ENCODE data around the gene CEP57.

The CEP57 gene

GRCh38 chr11:95789506-95790122 lies 684 bp upstream of the CEP57 start, which contains the start of gene FAM76B (continued):
- TF ChIP-seq, protein P1, sequence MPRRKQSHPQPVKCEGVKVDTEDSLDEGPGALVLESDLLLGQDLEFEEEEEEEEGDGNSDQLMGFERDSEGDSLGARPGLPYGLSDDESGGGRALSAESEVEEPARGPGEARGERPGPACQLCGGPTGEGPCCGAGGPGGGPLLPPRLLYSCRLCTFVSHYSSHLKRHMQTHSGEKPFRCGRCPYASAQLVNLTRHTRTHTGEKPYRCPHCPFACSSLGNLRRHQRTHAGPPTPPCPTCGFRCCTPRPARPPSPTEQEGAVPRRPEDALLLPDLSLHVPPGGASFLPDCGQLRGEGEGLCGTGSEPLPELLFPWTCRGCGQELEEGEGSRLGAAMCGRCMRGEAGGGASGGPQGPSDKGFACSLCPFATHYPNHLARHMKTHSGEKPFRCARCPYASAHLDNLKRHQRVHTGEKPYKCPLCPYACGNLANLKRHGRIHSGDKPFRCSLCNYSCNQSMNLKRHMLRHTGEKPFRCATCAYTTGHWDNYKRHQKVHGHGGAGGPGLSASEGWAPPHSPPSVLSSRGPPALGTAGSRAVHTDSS (tag by site-specific recombination; IDR thresholded peaks at IDR 0.05), result 0 out of 2 replicates have a peak, but pooled peaks have one; percentile 14
- TF ChIP-seq ZBTB8A (tag by site-specific recombination; IDR thresholded peaks at IDR 0.05) (peak; percentile 98), ZNF76 (tag by site-specific recombination; IDR thresholded peaks at IDR 0.05; ENCODE audit: borderline replicate concordance, low read depth) (peak; percentile 60; the same call in 1 of the 2 replicates), KLF1 (tag by site-specific recombination; IDR thresholded peaks at IDR 0.05) (peak; percentile 70; the same call in 1 of the 2 replicates), ZNF302 (tag by site-specific recombination; IDR thresholded peaks at IDR 0.05; ENCODE audit: low read depth) (no peak), KLF8 (tag by site-specific recombination; IDR thresholded peaks at IDR 0.05) (peak; percentile 91), KLF9 (tag by site-specific recombination; IDR thresholded peaks at IDR 0.05; ENCODE audit: low read depth) (peak; percentile 63), ZNF600 (tag by site-specific recombination; IDR thresholded peaks at IDR 0.05) (peak; percentile 29; the same call in 1 of the 2 replicates), ZEB2 (tag by site-specific recombination; IDR thresholded peaks at IDR 0.05) (peak; percentile 72)
- TF ChIP-seq, protein P2, sequence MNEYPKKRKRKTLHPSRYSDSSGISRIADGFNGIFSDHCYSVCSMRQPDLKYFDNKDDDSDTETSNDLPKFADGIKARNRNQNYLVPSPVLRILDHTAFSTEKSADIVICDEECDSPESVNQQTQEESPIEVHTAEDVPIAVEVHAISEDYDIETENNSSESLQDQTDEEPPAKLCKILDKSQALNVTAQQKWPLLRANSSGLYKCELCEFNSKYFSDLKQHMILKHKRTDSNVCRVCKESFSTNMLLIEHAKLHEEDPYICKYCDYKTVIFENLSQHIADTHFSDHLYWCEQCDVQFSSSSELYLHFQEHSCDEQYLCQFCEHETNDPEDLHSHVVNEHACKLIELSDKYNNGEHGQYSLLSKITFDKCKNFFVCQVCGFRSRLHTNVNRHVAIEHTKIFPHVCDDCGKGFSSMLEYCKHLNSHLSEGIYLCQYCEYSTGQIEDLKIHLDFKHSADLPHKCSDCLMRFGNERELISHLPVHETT (tag by site-specific recombination; IDR thresholded peaks at IDR 0.05), result no peak
- TF ChIP-seq, protein P3, sequence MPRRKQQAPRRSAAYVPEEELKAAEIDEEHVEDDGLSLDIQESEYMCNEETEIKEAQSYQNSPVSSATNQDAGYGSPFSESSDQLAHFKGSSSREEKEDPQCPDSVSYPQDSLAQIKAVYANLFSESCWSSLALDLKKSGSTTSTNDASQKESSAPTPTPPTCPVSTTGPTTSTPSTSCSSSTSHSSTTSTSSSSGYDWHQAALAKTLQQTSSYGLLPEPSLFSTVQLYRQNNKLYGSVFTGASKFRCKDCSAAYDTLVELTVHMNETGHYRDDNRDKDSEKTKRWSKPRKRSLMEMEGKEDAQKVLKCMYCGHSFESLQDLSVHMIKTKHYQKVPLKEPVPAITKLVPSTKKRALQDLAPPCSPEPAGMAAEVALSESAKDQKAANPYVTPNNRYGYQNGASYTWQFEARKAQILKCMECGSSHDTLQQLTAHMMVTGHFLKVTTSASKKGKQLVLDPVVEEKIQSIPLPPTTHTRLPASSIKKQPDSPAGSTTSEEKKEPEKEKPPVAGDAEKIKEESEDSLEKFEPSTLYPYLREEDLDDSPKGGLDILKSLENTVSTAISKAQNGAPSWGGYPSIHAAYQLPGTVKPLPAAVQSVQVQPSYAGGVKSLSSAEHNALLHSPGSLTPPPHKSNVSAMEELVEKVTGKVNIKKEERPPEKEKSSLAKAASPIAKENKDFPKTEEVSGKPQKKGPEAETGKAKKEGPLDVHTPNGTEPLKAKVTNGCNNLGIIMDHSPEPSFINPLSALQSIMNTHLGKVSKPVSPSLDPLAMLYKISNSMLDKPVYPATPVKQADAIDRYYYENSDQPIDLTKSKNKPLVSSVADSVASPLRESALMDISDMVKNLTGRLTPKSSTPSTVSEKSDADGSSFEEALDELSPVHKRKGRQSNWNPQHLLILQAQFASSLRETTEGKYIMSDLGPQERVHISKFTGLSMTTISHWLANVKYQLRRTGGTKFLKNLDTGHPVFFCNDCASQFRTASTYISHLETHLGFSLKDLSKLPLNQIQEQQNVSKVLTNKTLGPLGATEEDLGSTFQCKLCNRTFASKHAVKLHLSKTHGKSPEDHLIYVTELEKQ (tag by site-specific recombination; IDR thresholded peaks at IDR 0.05; ENCODE audit: borderline replicate concordance), result no peak; the same call in 1 of the 2 replicates
- TF ChIP-seq, protein P4, sequence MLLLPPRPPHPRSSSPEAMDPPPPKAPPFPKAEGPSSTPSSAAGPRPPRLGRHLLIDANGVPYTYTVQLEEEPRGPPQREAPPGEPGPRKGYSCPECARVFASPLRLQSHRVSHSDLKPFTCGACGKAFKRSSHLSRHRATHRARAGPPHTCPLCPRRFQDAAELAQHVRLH (tag by site-specific recombination; IDR thresholded peaks at IDR 0.05), result peak; percentile 92

DNA sequence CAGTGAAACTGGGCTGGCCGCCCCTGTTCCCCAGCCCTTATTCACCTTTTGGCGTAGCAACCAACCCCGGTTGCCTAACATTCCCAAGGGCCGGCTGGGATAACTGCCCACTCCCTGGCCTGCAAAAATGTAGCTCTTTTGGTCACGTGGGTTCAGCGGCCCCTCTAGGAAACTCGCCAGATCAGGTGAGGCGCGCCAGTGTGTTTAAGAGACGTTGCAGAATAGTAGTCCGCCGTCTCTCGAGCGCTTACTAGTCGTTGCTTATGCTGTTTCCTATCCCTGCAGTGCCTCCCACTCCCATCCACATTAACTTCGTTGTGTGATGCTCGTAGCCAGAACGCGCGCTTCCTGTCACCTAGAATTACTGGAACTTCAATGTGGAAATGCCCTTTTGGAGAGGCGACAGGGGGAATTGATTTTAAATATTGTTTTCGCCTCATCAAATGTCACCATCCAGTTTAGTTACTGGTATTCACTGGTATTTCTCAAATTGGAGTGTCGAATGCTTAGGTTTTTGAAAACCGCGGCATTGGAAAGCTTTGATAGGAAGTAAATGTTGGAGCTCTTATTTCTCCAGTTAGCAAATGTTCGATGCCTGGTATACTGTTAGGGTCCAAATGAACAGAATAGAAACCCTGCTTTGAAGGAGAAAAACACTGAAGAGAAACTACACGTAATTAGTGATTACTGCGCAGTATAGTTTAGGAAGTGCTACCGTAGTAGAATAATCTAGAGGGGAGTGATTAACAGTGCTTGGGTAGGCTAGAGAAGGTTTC lies 823 bp downstream of the CEP57 start:
- H3K4me3 ChIP-seq (ENCODE audit: low read depth, low read length), result peak overlapping the region; percentile 99
- H3K4me1 ChIP-seq (ENCODE audit: control insufficient read depth, insufficient read depth, low read length), result no peaks in the 10 kb centered on the region
- POLR2A ChIA-PET, result interaction anchor here (0.6 to 4.2 kb wide), 10 partner anchors 12 to 723 kb away, joined by 3 to 19 read pairs (median 4); partner anchors contain the start of genes CCDC82, JRKL, MTMR2 and SESN3
- H3K27ac ChIP-seq (ENCODE audit: extremely low read depth, low read depth, low read length), result peak overlapping the region; percentile 80
- no peaks in the 10 kb centered on the region for H3K9me3 ChIP-seq (ENCODE audit: control insufficient read depth, insufficient read depth, low read depth, low read length)
- CTCF ChIA-PET, result interaction anchor here (1.1 to 1.4 kb wide), 2 partner anchors 45 to 552 kb away, joined by 3 to 7 read pairs; partner anchors contain the start of gene MAML2
- H3K36me3 ChIP-seq (ENCODE audit: control insufficient read depth in 2 of 2, insufficient read depth in 1 of 2, low read length in 2 of 2), result peaks cover under 1 to 16% of the 10 kb centered on the region in 2 experiments
- TF ChIP-seq ZSCAN16 (tag by site-specific recombination; IDR thresholded peaks at IDR 0.05), result no peak
- TF ChIP-seq ZNF16 (tag by site-specific recombination; IDR thresholded peaks at IDR 0.05; ENCODE audit: low read depth), result no peak
- TF ChIP-seq ZNF2 (tag by site-specific recombination; IDR thresholded peaks at IDR 0.05), result no peak
- no peak for TF ChIP-seq ZNF138 (tag by site-specific recombination; IDR thresholded peaks at IDR 0.05; ENCODE audit: borderline replicate concordance)
- no peak for TF ChIP-seq ZNF544 (tag by site-specific recombination; IDR thresholded peaks at IDR 0.05)
- TF ChIP-seq YY2 (tag by site-specific recombination; IDR thresholded peaks at IDR 0.05), result no peak
- no peak for TF ChIP-seq OVOL3 (tag by site-specific recombination; IDR thresholded peaks at IDR 0.05)
- TF ChIP-seq ZNF785 (tag by site-specific recombination; IDR thresholded peaks at IDR 0.05), result no peak
- TF ChIP-seq KLF10 (tag by site-specific recombination; IDR thresholded peaks at IDR 0.05), result no peak
- TF ChIP-seq, protein P5, sequence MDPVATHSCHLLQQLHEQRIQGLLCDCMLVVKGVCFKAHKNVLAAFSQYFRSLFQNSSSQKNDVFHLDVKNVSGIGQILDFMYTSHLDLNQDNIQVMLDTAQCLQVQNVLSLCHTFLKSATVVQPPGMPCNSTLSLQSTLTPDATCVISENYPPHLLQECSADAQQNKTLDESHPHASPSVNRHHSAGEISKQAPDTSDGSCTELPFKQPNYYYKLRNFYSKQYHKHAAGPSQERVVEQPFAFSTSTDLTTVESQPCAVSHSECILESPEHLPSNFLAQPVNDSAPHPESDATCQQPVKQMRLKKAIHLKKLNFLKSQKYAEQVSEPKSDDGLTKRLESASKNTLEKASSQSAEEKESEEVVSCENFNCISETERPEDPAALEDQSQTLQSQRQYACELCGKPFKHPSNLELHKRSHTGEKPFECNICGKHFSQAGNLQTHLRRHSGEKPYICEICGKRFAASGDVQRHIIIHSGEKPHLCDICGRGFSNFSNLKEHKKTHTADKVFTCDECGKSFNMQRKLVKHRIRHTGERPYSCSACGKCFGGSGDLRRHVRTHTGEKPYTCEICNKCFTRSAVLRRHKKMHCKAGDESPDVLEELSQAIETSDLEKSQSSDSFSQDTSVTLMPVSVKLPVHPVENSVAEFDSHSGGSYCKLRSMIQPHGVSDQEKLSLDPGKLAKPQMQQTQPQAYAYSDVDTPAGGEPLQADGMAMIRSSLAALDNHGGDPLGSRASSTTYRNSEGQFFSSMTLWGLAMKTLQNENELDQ (tag by site-specific recombination; IDR thresholded peaks at IDR 0.05; ENCODE audit: low read depth), result no peak
- TF ChIP-seq, protein P6, sequence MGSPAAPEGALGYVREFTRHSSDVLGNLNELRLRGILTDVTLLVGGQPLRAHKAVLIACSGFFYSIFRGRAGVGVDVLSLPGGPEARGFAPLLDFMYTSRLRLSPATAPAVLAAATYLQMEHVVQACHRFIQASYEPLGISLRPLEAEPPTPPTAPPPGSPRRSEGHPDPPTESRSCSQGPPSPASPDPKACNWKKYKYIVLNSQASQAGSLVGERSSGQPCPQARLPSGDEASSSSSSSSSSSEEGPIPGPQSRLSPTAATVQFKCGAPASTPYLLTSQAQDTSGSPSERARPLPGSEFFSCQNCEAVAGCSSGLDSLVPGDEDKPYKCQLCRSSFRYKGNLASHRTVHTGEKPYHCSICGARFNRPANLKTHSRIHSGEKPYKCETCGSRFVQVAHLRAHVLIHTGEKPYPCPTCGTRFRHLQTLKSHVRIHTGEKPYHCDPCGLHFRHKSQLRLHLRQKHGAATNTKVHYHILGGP (tag by site-specific recombination; IDR thresholded peaks at IDR 0.05), result 0 out of 2 replicates have a peak, but pooled peaks have one; percentile 4
